HG02840 (cell line): ENCODE results near the gene GPR108.

Experiments
- ATAC-seq: cut with Tn5 transposase; IDR thresholded peaks from one replicate; pipeline ENCODE4 v1.9.1; 2021; ENCODE audit warnings: mild to moderate bottlenecking, moderate library complexity, moderate number of reproducible peaks; ENCODE audit not compliant: unreplicated experiment, low FRiP score

The GPR108 gene

GRCh38 chr19:6685962-6686627 is 51.3 kb downstream of the GPR108 start:
- ATAC-seq, result no peak

- ATAC-seq, result no peak
Observed at GRCh38 chr19:6685482-6685881, 51.9 kb downstream of the GPR108 start.

- ATAC-seq, result no peak
Observed at GRCh38 chr19:6683971-6684370, 53.4 kb downstream of the GPR108 start.

- ATAC-seq, result no peak
Observed at GRCh38 chr19:6682607-6683128, 54.7 kb downstream of the GPR108 start.

- ATAC-seq, result no peak
Observed at GRCh38 chr19:6680141-6680540, 57.2 kb downstream of the GPR108 start.
